GM19468 (cell line): ENCODE results near the gene YBEY.

Source experiments
- ATAC-seq: cut with Tn5 transposase; IDR thresholded peaks from one replicate; pipeline ENCODE4 v1.9.1; 2021; ENCODE audit warnings: mild to moderate bottlenecking, moderate library complexity, moderate number of reproducible peaks; ENCODE audit not compliant: unreplicated experiment; ENCODE audit errors: extremely low read depth

Gene YBEY

GRCh38 chr21:46324390-46325072 lies 38.4 kb downstream of the YBEY start:
- no peak for ATAC-seq

- ATAC-seq = no peak
These were observed 39.2 kb downstream of the YBEY start for GRCh38 chr21:46325073-46325912.

GRCh38 chr21:46326110-46326703 lies 40.1 kb downstream of the YBEY start:
- ATAC-seq = no peak

- ATAC-seq = no peak
These were observed 41.6 kb downstream of the YBEY start for GRCh38 chr21:46327711-46328110.

- ATAC-seq = no peak
These were observed 42.0 kb downstream of the YBEY start for GRCh38 chr21:46328151-46328550.

GRCh38 chr21:46329796-46330195 lies 43.7 kb downstream of the YBEY start:
- no peak for ATAC-seq

GRCh38 chr21:46334351-46335140 lies 48.4 kb downstream of the YBEY start:
- ATAC-seq = no peak

GRCh38 chr21:46336603-46337002 lies 50.5 kb downstream of the YBEY start:
- no peak for ATAC-seq

- ATAC-seq = no peak
These were observed 54.9 kb downstream of the YBEY start for GRCh38 chr21:46340998-46341397.

GRCh38 chr21:46344219-46344915 lies 58.2 kb downstream of the YBEY start:
- ATAC-seq = no peak

- no peak for ATAC-seq
These were observed 59.7 kb downstream of the YBEY start for GRCh38 chr21:46345861-46346260.

GRCh38 chr21:46346296-46347202 lies 60.4 kb downstream of the YBEY start:
- no peak for ATAC-seq

GRCh38 chr21:46347203-46347550 lies 61.0 kb downstream of the YBEY start:
- ATAC-seq = no peak
